Activated CD4-positive, alpha-beta T cell treated with anti-CD3 and anti-CD28 coated beads for 4 hours (primary cell): ENCODE measurements around the gene RPS5.
"Not testable (repeated sequence)": the region's sequence is repeated elsewhere in the genome, so short reads cannot be mapped to it uniquely, and the experiment has no call there.

Experiments used
- DNase-seq, 2 donors: peaks; one replicate each; pipeline ENCODE4 v3.0.0-alpha.2; 2020

RPS5 gene

DNA sequence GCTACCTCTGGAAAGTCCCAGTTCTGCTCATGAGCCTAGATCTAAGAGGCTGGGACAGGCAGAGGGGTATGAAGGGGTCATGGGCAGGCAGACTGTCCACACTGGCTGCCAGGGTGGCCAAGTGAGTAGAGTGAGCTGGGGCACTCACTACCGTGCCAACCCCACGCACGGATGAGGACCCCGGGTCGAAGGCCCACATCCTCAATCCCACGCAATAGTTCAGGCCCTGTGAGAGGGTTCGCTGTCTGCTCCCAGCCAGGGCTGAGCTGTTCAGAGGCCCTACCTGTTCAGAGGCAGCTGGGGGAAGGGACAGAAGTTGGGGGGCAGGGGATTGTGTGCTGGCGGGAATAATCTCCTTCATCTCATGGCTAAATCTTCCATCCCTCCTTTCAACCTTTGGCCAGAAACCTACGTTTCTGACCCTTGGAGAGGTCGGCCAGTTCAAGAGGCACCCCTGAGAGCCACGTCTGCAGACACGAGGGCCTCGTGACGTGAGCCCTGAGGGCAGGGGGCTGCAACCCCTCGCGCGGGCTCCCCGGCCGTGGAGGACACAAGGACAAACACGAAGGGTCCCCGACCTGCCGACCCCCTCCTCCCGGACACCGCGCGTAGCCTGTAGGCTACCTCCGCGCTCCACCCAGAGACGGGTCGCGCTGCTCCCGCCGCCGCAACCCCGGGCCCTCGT lies 1.0 kb upstream of the RPS5 start:
- DNase-seq: peak in 1 of 2 donors; percentile 35

DNA sequence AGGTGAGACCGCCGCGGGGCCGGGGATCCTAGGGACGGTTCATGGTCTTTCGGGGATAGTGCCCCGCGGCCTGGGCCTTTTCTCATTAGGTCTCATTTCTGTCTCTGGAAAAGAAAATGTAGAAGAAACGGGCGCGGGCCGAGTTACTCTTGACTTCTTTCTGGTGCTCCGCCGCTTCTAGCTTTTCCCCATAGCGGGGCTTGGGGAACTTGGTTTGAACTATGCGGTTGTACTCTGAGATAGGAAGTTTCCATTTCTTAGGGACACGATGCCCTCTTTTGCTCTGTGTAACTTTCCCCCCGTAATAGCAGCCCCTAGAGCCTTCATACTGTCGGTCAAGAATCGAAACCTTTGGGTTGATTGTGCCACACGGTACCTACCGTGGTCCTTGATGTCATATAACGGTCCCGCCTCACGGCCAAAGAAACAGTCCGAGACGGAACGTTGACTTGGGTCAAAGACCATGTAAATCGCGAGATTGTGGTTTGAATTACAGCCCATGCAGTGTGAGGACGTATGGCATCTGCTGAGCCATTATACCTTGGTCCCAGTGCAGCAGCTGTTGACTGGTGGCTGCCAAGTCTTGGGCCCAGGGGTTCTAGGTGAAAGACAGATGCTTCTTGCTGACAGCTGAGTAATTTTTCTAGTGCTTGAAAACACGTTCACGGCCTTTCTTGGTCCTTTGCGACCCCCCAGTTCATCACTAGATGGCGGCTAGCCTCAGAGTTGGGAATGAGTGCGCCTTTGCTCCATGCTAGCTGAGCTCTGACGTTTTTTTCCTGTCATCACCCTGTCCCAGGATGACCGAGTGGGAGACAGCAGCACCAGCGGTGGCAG lies 487 bp downstream of the RPS5 start:
- no peak for DNase-seq

DNA sequence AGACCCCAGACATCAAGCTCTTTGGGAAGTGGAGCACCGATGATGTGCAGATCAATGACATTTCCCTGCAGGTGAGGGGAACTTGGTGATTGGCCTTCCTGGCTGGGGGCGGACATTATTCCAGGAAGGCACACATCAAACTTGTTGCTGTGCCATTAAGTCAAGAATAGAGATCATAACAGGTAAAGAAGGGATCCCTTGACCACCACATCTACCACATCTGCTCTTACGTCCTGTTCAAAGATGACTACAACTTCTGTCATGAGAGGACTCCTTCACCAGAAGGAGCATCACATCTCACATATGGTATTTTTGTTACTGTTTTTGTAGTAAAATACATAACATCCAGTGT lies 1.1 kb downstream of the RPS5 start:
- DNase-seq: no peak

DNA sequence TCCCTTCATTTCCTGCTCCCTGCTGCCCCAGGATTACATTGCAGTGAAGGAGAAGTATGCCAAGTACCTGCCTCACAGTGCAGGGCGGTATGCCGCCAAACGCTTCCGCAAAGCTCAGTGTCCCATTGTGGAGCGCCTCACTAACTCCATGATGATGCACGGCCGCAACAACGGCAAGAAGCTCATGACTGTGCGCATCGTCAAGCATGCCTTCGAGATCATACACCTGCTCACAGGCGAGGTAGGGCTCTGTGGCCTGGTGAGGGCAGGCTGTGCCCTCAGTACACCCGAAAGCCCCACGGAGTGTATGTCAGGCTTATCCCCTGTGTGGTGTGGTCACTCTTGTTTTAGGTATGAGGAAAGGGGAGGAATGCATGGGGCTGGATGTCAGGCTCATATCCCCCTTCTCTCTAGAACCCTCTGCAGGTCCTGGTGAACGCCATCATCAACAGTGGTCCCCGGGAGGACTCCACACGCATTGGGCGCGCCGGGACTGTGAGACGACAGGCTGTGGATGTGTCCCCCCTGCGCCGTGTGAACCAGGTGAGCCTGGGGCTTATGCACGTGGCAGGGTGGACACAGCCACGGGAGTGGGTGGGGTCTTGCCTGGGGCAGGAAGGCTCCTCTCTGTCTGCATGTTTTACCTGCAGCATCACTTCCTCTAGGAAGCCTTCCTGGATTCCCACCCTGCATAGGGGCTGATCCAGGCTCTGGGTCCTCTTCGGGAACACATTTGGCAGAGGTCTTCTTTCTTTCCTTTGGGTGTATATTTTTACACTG lies 6.1 kb downstream of the RPS5 start:
- DNase-seq: no peak

DNA sequence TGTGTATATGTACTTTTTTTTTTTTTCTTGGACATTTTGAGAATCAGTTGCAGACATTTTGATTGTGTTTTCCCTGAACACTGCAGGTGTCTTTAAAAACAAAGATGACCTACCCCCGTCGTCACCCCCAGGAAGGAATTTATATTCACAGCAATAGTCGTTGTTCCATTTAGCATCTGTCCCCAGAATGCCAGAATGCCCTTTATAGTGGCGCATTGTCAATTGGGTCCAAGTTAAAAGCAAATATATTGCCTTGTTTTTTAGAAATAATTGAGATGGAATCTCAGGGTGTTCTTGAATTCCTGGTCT lies 6.6 kb downstream of the RPS5 start:
- no peak for DNase-seq

DNA sequence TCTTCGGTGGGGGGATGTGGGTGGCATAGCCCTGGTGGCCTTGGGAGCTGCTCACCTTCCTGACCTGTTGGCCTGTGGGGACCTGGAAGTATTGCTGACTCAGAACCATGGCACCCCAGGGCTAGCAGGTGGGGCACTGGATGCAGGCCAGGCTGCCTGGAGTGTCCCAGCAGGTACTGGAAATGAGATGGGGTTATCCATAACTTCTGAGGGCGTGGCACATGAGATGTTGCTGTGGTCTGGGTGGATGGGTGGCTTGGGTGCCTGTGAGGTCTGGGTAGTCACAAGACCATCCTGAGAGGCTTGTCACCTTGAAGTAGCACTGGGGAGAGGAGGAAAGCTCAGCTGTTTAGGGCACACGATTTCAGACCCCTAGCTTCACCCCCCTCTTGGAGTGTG lies 7.8 kb downstream of the RPS5 start:
- no peak for DNase-seq

DNA sequence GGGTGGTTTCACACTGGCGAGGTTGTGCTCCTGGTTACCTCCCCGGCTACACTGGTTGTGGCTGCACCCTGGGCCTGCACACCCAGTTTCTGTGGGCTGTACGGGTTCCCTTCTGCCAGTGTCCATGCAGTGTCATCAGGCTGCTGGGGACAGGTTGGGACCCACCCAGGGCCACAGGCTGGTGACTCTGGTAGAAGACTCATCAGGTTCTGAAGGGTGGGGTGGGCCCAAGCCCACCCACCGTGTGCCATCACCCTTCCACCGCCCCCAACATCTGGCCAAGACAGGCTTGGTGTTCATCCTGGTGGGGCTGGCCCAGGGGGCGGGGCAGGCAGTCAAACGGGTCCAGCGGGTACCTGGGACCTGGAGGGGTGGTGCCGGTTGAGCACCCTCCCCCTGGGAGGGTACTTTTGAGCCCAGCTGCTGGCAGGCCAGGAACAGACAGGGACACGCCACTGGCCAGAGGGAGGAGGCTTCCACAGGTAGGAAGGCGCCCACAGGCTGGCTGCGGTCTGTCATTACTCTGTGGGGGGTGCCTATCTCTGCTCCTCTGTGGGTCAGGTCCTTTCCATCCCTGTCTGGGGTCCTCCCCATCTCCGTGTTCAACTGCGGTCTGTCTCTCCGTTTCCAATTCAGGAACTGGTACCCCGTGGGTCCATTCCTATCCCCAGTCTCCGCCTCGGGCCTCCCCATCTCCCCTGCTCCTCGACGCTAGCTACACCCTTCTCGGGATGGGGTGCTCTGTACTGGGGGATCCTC lies 8.3 kb downstream of the RPS5 start, which contains the start of gene RNF225:
Gene RNF225, plus strand, starts transcription at position 437 of the 759 bp plus-strand sequence. CDS start 434 bp downstream, outside the sequence.
- DNase-seq: no peak

DNA sequence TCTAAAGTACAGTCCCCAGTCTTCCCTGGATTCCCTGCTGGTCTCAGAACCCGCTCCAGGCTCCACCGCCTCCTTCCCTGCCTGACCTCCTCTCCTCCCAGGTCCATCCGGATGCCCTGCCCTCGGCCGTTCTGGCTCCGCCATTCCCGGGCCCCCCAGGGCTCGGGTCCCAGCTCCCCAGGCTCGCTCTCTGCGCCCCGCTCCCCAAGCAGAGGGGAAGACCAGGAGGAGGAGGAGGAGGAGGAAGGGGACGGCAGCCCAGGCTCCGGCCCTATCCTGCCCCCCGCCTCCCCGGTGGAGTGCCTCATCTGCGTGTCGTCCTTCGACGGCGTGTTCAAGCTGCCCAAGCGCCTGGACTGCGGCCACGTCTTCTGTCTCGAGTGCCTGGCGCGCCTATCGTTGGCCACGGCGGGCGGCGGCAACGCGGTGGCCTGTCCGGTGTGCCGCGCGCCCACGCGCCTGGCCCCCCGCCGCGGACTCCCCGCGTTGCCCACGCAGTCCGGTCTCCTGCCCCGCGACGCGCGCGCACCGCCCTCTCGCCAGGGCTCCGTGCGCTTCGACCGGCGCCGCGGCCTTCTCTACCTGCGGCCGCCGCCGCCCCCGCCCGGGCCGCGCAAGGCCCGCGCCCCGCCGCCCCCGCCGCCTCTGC lies 9.0 kb downstream of the RPS5 start:
- DNase-seq: no peak

DNA sequence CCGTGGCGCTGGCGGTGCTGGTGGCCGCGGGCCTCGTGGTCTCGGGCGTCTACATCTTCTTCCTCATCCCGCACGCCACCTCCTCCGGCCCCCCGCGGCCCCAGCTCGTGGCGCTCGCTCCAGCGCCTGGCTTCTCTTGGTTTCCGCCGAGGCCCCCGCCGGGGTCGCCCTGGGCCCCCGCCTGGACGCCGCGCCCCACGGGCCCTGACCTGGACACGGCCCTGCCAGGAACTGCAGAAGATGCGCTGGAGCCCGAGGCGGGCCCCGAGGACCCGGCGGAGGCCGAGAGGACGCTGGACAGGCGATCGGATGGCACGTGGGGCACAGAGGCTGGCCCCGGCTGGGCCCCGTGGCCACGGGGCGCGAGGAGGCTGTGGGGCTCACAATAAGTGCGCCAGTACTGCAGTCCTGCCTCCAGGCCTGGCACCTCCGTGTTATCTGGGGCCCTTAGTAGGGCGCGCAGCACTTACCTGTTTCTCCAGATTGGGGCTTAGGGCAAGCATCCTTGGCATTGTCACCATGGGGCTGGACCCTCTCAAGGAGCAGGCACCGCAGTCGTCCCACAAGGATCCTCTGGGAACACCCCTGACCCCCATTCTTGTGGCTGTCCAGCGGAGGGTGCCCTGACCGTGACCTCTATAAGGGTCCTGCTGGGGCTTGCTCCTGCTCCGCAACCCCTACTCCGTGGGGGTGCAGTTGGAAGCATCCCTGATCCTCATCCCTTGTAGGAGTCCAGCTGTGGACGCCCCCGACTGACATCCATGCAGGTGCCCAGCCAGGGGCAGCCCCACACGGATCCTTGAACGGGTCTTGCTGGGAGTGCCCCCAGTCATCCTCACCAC lies 9.8 kb downstream of the RPS5 start:
- no peak for DNase-seq

DNA sequence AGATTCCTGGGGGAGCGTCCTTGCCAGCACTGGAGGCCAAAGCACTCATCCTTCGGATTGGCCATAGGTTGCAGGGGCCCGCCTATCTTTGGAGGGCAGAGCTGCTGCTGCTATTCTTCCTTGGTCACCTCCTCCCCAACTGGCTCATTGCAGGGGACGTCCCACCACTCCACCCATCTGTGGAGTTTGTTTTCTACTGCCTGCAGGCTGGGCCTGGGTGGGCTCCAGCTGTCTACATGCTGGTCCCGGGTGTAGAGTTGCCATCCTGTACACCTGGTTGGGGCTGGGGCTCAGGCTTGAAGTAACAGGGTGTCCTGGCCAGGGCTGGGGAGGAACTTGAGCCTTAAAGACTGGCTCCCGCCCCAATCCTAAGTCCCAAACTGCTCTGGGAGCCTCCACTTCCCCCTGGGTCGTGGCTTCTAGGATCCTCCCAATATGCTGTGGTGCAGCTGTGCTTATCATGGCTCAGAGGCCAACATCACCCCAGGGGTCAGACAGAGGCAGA lies 10.5 kb downstream of the RPS5 start:
- DNase-seq: no peak

DNA sequence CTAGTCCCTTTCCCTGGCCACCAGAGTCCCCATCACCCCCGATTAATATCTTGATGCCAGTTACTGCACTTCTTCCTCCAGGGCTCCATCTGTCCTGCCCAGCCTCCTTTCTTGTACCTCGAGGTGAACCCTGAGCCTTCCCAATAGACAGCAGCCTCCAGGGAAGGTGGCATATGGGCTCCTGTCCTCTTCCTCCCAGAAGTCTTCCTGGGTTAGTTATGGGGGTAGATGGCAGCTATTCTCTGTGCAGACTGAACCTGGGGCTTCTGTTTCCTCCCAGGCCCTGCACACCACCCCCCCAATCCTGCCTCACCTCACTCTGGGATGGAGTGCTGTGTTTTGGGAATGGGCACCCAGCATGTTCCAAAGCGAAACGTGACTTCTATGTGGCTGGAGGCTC lies 11.0 kb downstream of the RPS5 start:
- DNase-seq: no peak

DNA sequence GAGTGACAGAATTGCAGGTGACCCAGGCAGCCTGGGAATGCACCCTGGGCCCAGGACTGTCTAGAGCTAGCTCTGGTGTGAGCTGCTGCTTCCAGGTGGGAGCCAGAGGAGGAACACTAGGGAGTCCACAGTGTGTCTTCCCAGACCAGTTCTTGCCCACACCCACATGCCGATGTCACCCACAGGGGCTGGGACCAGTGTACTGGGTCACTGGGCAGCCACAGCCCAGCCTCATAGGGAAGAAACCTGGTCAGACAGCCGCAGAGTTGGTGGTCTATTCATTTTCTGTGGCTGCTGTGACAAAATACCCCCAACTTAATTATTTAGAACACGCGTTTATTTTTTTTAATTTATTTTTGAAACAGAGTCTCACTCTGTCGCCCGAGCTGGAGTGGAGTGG lies 11.5 kb downstream of the RPS5 start:
- DNase-seq: no peak

DNA sequence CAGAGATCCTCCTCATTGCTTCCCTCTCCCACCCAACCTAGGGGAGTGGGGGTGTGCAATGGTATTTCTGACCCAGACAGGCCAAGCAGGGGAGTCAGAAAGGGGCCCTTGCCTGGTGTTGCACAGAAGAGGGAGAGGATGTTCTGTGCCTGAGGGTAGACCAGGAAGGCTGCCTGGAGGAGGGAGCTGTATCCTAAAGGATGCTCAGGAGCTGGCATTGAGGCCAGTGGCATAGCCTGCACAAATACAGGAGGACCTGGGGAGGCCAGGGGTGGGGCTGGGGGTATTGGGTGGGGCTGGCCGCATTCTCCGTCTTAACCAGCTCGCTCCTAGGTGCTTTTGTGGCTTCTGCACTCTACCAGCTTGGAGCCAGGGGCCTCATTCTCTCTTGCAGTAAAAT lies 12.8 kb downstream of the RPS5 start:
- DNase-seq: no peak

DNA sequence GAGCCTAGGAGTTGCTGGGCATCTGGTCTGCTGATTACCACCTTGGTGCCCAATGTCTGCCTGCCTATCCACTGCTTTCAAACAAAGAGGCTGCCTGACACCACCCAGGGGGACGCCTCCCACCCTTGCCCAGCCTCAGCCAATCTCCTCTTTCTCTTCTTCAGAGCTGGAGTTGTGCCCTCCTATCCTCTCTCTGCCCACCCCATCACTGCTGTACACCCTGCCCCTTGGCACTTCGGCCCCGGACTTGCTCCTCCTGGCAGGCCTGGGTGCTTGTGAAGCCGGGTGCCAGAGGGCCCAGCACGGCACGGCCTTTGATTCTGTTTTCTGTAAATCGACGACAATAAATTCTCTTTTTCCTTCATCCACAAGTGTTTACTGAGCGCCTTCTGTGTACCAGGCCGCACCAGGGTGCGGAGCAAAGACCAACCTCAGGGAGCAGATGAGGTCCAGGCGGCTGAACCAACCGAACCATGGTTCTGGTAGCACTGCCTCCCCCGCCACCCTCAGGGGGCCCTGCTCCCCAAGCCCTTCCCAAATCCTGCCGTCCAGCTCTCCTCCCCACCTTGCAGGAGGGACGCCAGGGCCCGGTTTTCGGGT lies 13.3 kb downstream of the RPS5 start:
- DNase-seq: no peak

DNA sequence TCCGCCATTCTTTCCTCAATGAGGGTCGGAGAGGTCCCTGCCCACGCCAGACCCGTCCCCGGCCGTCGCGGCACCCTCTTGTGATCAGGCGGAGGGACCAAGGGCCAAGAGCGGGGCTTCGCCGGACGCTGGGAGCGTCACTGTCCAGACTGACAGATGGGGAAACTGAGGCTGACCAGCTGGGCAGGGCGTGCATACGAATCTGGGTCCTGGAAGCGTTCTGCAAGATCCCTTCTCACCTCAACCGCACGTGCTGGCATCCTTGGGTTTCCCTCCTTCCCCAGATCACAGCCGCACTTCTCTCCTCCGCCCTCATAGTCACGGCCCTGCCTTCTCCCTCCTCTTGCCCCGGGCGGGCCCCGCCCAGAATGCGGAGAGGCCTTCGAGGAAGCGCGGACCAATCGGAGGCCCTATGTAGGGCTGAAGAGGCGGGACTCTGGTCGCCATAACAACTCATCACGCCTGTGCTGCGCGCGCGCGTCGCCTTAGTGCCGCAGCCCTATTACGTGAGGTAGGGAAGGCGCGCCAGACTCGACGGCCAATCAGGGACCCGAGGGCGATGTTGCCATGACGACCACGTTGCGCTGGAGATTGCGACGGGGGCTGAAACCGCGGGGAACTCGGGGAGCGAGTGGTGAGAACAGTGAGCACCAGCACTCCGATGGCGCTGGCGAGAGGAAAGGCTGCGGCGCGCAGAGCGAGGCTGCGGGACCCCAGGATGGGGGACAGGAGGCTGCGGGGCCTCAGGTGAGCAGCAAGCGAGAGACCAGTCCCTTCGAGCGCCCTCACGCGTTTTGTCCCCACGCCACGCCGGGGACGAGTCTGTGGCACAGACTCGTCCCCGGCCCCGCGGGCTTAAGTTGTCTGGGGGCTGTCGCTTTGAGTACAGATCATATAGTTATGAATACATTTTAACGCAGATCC lies 14.1 kb downstream of the RPS5 start:
- peak; percentile 99 to 100 for DNase-seq

DNA sequence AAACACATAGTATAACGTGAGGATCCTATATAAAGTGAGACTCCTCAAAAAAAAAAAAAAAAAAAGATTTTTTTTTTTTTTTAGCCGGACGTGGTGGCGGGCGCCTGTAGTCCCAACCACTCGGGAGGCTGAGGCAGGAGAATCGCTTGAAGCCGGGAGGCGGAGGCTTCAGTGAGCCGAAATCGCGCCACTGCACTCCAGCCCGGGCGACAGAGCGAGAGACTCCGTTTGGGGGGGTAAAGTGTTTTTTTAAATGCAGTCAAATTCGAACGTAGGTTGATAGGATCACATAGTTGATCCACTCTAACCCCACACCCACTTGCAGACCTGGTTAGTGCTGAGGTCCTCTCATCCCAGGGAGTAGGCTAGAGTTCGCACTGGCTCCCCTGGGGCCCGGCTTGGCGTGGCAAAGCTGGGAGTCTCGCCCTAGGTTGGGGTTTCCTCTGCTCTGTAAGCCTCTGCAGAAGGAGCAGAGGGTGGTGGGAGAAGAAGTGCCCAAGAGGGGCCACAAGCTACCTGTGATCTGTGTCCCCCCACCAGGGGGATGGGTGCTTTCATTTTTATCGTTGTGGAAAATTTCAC lies 14.9 kb downstream of the RPS5 start:
- DNase-seq: no peak

DNA sequence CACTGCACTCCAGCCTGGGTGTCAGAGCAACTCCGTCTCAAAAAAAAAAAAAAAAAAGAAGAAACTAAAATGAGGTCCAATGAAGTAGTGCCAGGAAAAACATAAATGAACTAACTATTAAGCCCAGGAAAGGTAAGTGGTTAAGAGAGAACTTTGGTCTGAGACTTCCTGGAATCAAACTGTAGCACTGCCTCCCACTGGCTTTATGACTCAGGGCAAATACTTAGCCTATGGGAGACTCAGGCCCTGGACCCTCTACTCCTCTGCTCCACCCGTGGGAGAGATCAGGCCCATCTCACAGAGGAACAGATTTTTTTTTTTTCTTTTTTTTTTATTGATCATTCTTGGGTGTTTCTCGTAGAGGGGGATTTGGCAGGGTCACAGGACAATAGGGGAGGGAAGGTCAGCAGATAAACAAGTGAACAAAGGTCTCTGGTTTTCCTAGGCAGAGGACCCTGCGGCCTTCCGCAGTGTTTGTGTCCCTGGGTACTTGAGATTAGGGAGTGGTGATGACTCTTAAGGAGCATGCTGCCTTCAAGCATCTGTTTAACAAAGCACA lies 16.9 kb downstream of the RPS5 start:
- not testable (repeated sequence) for DNase-seq

DNA sequence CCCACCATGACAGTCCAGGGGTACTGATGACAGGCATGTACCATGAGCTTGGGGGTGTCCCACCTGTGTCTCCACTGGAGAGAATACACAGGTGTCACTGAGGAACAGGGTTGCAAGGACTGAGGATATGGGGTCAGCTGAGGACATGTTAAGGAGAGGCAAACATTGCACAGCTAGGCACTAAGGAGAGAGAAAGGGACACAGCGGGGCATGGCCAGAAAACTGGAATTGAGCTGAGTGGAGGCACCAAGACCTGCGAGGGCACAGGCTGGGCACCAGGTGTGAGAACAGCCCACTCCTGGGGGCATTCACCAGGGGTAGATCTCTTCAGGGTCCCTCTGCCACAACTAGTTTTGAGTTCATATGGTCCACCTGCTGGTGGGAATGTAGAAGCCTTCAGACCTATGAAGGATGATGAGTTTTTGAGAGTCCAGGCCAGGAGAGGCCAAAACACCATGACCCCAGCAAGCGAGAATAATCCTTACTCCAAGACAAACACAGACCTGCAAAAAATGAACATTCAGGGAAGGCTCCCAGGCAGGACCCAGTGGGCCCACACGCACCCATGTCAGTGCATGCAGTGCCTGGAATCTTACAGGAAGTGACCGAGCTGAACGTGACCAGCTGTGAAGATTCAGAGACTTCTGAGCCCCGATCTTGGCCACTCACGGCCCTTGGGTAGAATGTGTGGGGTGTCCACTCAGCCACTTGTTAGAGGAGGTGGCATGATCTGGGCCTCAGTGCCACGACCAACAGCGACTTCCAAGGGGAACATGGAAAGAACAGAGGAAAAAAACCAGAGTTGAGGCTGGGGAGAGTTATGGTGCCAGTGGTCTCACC lies 20.0 kb downstream of the RPS5 start:
- no peak for DNase-seq
